DMS53 (cell line): Measurements from ENCODE around the gene SMARCA2.

Experiments
- DNase-seq: peaks from one replicate; lab custom pipeline; 2025; lab: John Stamatoyannopoulos, UW

Gene SMARCA2

DNA sequence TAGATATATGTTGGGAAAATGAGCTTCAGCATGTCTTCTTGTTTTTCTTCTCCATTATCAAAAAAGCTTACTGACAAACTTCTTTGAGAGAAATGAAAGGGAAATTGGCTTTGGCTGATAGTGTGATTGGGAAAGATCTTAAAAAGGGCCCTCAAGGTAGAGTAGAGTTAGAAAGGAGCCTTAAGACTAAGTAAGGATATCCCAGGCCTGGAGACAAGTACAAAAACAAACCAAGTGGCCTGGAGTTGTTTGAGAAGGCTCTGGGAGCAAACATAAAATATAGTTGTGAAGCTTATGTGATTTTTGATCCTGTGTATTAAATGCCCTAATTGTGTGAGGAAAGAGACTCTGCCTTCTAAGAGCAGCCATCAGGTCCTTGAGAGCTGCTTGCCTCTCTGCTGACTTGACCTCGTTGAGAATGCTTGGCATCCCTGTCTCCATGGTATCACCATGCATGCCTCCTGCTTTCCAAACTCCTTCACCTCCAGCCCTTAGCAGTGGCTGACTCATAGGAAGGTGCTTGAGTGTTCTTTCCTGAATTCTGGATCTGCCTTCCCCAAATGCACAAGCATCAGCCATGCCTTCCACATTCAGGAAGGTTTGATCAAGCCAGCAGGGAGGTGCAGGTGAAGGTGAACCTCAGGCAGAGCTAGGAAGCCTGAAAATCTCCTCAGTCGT, 78.9 kb downstream of the SMARCA2 start:
- peak; percentile 1 for DNase-seq

DNA sequence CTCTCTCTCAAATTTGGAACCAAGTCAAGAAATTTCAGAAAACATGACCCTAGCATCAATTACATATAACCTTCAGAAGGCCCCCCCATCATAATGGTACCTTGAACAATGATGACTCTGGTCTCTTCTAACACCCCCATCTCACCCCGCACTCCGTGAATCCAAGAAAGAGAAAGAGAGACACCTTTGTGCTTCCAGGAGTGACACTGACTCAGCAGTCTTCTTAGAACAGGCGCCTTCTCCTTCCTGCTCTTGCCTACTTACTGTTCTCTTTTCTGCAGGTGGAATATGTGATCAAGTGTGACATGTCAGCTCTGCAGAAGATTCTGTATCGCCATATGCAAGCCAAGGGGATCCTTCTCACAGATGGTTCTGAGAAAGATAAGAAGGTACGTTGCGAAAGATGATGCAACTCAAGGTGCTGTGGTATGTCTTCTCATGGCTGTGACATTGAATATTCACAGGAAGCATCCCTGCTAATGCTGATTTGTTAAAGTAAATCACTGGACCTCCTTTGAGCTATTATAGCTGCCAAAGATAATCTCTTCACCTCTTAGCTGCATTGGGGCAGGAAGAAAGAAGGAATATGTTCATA, 81.3 kb downstream of the SMARCA2 start:
- DNase-seq, result no peak

DNA sequence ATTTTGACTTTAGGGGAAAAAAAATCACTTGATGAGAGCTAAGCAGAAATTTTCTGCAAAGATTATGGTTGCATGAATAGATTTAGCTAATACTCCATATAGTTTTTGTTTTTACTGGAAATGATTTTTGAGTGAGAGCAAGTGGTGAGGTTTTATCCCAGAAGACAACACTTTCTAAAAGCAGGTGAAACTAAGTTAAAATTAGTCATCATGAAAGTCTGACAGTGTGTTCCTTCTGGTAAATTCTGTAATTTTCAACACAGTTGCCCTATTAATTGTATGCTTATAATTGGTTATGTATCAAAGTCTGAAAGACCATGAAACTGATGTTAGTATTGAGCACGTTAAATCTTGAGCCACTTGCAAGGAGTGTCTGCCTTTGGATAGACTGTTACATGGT, 91.5 kb downstream of the SMARCA2 start:
- no peak for DNase-seq

DNA sequence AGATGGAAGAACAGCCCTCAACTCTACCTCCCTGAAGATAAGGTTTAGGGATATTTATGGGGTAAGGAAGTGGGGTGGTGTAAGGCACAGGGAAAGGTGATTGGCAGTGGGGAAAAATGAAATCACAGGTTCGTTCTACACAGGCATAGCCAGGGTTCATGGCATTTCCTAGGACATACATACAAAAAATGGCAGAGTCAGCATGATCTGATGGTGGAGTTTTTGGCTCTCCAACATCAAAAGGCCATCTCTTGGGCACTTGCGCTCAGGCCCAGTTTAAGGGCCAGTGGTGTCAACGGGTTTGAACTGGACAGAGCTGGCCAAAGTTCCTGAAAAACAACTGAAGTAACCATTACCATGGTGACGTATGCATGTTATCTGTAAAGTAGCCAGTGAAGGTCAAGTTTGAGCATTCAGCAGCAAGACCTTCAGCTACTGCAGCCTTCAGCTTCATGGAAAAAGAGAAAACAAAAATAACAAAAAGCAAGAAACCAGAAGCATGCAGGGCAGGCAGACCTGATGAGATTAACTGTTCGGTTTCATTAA, 92.8 kb downstream of the SMARCA2 start:
- no peak for DNase-seq

DNA sequence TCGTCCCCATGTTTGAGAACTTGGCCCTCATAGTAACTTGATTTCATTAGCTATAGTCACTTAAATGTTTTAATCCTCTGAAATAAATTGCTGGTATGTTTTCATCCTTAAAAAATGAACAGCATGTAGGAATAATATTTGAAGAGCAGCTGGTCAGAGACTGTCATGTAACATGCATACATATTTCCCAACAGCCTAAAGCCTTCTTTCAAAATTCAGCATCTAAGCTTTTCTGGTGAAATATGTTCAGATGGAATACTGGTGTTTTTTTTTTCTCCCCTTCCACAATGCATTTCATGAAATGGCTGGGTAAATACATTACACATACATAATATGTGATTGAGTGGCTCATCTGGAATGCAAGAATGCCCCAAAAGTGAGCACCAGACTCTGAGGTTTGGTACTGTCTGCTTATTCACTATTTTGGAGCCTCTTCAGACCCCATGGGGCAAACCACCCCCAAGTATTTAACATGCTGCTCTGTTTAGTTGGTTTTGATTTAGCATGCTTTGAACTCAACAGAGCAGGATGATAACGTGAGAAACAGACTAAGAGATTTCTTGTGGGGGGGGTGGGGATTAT, 94.0 kb downstream of the SMARCA2 start:
- no peak for DNase-seq

DNA sequence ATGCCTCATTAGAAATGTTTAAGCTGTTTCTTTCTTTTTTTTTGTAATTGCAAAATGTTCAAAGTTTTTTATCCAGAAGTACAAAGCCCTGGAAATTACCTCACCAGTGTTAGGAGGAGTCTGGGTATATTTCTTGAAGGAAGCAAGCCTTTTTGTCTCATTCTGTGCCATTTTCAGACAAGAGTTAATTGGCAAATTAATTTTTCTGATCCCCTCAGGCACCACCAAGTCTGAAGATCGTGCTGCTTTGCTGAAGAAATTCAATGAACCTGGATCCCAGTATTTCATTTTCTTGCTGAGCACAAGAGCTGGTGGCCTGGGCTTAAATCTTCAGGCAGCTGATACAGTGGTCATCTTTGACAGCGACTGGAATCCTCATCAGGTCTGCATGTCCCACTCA, 94.9 kb downstream of the SMARCA2 start:
- DNase-seq, result no peak

DNA sequence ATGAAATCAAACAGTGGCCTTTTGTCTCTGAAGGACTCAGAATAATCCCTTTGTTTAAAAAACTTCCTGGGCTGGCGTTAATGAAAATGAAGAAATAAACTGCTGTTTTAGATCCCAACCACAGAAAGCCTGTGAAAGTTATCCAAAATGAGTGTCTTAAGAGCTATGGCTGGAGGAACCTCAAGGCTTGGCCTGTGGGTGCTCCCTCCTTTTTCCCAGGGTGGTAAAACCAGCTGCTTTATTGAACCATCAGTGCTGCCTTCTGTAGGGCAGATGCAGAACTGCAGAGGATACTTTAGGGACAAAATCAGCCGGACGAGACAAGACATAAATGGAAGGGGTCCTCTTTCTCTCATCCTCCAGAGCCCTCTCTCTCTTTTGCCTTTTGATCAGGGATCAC, 100.9 kb downstream of the SMARCA2 start:
- peak; percentile 7 for DNase-seq

DNA sequence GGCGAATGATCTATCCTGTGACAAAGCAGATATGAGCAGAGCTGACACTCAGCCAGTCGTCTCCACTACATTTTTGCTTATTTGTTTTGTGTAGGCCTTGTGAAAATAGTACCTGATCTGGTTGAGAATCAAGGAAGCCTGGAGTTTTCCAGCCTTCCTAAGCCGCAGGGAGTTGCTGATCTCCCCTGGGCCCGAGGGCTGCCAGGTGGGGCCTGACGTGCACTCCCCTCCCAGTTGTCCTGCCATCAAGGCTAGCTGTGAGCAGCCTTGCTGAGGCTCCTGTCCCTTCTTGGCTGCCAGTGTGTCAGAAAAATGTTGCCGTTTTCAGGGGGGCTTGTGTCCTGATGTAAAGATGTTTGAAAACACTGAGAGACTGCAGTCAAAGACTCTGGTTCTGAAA, 102.4 kb downstream of the SMARCA2 start:
- DNase-seq, result no peak

DNA sequence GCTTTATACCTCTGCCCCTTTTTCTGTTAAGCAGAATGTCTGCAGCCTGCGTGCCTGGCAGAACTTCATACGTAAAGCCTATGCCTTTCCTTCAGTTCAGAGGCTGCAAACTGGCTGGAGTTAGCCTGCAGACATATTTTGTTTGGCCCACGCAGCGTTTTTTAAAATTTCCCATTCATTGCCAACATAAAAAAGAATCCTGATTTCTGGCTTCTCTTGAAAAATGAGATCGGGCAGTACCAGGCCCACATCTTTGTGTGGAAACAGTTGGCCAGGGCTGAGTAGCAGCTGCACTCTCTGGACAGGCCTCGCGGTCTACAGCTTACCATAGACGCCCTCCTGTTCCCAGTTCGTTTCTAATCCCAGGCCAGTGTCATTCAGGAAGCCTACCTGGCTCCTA, 104.4 kb downstream of the SMARCA2 start:
- DNase-seq, result no peak

DNA sequence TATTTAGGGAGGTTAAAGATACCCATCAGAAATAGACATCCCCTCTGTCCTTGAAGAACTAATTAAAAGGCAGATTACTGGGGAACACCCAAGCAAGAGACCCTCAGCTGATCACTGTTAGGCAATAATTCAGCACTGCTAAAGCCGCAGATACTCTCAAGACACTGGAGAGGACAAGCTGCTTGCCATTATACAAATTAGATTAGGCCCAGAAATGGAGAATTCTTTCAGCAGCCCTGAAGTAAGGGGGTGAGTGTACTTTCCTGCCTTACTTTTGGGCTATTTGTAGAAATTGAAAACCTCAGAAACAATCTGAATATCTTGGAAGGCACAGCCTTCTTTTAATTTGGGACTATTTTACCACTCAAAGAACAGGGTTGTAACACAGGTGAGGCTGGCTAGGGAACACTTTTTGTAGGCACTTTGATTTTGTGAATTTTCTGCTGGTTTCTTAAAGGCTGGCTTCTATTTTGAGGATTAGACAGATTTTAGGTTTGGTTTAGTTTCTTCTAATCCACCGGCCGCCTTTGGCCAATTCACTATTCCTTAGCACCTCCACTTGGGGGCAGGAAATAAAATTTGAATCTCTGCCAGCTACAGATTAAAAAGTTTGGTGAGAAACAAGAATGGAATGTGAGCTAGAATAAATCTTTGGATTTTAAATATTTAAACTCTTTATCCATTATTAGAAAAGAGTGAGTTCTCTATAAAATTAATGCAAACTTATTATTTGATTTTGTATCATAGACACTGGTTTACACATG, 106.0 kb downstream of the SMARCA2 start:
- DNase-seq, result no peak

DNA sequence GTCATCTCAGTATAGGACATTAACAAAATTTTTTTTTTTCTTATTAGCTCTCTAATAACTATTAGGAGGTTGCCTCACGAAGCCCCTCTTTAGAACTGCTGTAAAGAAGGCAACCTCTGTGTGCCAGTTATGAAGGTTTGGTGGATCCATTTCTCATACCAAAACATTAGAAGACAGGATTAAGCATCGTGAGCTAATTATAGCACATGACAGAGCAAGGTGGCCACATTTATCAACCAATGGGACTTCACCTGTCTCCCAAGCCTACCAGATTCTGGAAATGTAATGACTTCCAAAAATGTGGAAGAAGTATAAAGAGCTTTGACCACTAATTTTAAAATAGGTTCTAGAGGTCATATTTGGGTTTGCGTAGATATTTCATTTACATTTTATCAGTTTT, 107.2 kb downstream of the SMARCA2 start:
- DNase-seq, result no peak

DNA sequence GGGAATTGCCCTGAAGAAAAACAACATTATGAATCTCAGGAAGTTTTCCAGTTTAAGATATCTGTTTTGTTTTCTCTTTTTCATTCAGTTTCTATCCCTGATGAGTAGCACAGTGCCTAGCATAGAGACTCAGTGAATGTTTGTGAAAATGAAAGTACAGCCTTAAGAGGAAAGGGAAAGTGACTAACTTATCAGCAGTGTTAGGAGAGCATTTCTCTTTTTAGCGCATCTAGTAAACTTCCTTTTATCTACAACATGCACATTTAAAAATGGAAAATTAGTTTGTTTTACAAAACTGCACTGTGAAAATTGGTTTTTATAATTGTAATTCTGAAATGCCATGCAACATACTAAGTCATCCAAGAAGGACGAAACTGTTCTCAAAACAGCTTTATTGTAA, 110.8 kb downstream of the SMARCA2 start:
- DNase-seq, result no peak

DNA sequence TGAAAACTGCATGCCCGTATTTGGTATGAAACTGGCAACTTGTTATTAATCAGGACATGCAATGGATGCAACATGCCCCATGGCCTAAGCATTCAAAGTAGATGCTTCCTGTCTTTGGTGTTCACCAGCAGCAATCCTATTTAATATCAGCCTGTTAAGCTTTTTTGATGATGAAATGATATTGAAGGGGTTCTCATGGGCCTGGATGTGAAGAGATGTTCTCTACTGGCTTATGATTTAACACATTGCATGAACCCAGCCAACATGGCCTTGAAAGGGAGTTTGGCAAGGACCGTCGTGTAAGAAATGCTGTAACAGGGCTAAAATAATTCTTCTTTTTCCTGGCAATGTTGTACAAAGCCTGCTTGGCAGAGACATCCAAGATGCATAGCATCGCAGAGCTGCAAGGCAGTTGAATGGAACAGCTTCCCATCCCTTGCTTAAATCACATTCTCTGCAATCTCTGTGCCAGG, 111.2 kb downstream of the SMARCA2 start:
- DNase-seq, result no peak

DNA sequence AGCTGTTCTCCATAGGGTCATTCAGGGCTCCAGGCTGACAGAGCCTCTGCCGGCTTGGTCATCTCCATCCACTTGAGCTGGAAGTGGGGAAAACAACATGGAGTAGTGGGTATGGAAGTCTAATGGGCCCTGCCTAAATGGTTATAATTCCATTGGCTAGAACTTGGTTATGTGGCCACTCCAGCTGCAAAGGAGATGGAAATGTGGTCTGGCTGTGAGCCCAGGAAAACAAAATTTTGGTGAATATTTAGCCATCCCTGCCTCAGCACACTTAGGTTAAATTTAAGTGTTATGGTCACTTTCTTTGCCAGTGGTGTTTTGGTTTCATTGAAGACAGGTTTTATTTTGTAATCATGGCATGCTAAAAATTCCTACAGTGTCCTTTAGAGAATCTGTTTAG, 112.3 kb downstream of the SMARCA2 start:
- DNase-seq, result no peak

DNA sequence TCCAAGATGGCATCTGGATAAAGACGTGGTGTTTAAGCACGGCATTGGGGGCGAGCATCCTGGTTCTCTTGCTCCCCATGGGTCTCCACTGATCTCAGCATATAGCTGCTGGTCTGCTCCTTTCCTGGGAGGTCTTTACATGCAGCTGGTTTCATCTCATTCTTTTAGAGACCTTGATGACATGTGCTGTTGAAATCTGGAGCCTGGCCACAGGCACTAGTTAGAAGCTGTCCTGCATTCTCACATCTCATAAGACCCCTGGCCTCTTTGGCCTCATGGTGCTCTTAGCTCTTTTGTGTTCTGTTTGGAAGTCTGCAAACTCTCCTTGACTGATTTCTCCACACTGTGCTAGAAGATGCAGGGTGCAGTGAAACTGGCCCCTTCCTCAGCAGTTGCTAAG, 113.0 kb downstream of the SMARCA2 start:
- no peak for DNase-seq

DNA sequence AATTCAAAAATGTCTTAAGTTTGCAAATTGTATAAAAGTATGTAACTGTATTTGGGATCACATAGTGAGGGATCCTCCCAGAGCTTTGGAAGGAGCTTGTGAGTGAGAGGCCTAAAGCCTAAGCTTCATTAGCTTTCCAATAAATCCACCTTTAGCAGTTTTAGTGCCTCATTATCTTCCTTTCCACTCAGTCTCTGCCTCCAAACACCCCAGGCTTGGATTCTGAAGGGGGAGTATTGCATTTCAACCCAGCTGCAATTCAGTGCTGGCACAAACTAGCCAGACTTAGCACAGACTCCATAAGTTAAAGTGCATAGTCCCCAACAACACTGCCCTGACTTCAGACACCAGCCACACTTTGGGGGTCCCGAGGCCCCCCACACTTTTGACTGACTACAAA, 113.5 kb downstream of the SMARCA2 start:
- DNase-seq, result no peak

DNA sequence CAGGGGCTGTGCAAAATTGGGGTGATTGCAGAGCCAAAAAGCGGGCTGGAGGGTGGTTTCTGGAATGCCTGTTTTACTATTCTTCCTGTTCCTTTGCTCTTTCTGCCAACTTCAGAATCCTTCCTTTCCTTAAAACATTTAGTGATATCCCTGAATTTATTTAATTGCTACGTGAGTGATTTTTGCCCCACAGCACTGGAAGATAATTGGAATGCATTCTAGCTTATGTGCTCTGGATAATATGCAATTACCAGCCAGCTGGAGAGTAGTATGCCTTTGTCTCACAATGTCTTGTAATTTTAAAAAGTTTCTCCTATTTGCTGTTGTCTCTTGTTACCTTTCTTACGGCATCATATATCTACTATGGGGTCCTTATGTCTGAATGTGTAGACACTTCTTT, 115.8 kb downstream of the SMARCA2 start:
- no peak for DNase-seq

DNA sequence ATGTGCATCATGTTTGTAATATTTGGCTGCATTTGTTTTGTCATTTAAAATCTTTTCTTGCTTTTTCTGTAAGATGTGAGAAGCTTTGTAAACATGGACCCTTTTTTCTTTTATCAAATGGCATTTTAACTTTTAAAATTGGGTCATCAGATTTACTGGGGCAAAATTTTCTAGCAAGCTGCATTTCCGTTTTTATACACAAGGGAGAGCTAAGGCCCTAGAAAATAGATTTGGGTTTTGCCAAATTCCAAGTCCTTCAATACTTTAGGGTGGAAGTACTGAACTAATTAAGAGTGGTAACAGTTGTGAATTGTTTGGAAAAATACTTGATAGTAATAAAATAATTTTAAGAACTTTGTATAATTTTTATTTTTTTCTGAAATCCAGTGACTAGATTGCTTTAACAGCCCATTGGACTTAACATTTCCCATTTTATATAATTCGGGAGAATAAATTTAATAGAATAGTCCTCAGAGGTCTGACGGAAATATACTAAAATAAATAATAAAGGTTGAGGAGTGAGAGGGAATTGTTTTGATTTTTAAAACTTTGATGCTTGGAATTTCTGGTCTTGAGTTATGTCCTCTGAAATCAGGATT, 117.4 kb downstream of the SMARCA2 start:
- peak; percentile 1 for DNase-seq

DNA sequence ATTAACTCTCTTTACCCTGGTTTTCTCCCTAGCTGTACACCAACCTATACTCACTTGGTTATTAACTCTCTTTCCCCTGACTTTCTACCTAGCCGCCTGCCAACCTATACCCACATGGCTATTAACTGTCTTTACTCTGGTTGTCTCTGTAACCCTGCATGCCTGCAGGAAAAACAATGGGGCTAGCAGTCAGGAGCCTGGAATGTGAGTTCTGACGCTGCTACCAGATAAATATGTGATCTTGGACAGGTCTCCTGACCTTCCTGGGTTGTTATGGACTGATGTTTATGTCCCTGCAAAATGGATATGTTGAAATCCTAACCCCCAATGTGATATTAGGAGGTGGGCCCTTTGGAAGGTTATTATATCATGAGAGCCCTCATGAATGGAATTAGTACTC, 119.2 kb downstream of the SMARCA2 start:
- DNase-seq, result no peak

DNA sequence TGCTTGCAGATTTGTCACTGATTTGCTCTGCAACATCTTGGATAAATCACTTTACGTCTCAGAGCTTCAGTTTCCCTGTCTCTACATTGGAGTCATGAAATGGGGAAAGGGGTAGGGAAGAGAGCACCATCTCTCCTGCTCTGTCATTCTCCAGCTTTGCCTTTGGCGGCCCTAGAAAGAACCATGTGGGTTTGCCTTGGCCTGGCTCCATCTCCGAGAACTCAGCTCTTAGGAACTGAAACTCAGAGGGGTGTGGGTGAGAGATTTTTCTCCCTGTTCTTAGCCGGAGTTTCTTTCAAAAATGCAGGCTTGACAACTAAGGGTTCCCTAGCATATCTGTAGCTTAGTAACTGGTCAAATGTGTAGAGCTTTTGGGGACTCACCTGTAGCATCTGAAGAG, 123.5 kb downstream of the SMARCA2 start:
- no peak for DNase-seq

DNA sequence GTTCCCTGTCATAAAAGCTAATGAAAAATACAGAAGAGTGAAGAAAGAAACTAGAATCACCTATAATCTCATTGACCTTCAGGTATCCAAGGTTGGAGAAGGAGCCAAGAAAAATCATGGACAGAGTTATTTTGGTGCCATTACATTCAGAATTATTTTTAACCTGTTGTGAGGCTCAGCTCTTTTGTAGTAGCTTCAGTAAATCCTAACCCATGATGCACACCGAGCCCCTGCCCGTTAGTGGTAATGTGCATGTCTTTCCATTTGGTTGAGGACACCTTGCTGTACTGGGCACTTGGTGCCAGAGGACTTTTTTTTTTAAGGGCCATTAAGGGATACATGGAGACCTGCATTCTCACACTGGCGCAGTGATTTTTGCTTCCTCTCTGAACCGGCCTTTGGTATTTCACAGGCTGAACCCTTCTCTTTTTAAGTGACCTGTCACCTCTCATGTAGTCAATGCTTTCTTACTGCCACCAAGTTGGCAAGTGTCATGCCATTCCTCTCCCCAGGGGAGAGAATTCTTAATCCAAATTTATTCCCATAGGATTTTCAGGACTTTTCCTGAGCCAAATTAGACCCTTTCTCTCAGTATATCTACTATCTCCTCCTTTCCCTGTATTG, 125.6 kb downstream of the SMARCA2 start:
- DNase-seq, result no peak

DNA sequence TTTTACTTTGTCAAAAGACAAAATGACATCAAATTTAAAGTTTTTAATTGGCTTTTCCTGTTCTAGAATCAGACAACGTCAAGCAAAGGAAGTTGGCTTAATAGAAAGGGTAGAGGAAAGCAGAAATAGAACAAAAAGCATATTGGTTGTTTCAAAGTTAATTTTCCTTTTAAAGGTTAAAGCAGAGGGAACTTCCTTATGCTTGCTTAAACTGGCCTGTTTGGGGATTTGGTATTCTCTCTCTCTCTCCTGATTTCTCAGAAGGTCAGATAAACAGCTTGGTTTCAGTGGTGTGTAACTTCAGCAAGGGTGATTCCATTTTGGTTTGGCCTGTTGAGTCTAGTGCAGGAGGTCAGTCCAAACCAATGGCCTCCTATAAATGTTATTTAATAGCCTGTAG, 127.1 kb downstream of the SMARCA2 start:
- no peak for DNase-seq
